GM20431 (cell line): ENCODE measurements around the gene WDR45B.
"Not testable (repeated sequence)": the region's sequence is repeated elsewhere in the genome, so short reads cannot be mapped to it uniquely, and the experiment has no call there.

Experiments used
- in situ Hi-C: fragments of 300-500 bp; cut with MseI, MboI; formaldehyde crosslinking; loops from one replicate; pipeline ENCODE4 v1.15.0; 2020; ENCODE audit warnings: low sequenced_read_pairs; ENCODE audit not compliant: unreplicated experiment

Gene WDR45B

GRCh38 chr17:82590881-82591539 is 57.2 kb downstream of the WDR45B start:
- in situ Hi-C loops, result no loop called here

- in situ Hi-C loops, result no loop called here
These were observed 58.0 kb downstream of the WDR45B start for GRCh38 chr17:82590216-82590615.

GRCh38 chr17:82589851-82590180 is 58.4 kb downstream of the WDR45B start:
- in situ Hi-C loops, result no loop called here

DNA sequence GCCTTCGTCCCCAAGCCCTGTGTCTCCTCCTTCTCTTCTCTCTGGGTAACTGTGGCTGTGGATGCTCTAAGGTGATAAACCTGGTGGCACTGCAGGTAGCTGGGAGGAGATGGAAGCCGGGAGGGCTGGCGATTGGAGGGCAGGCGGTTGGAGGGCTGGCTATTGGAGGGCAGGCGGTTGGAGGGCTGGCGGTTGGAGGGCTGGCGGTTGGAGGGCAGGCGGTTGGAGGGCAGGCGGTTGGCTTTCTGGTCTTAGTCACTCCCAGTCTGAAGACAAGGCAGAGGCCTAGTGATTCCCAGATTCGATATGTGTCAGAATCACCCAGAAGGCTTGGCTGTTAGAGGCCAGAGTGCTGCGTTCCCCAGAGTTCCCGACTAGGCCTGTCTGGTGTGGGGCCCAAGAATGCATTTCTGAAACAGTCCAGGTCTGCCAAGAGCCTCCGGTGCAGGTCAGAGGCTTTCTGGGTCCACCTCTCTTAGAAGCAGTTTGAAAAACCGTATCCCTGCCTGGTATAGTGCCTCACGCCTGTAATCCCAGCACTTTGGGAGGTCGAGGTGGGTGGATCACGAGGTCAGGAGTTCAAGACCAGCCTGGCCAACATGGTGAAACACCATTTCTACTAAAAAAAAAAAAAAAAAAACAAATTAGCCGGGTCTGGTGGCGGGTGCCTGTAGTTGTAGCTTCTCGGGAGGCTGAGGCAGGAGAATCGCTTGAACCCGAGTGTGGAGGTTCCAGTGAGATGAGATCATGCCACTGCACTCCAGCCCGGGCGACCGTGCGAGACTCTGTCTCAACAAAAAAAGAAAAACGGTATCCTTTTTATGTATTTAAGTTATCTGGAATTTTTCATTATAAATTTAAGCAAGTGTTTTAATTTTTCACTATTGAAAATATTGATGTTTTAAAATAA is 59.7 kb downstream of the WDR45B start:
- in situ Hi-C loops, result no loop called here

GRCh38 chr17:82587234-82588086 is 60.8 kb downstream of the WDR45B start:
- in situ Hi-C loops, result no loop called here

- in situ Hi-C loops, result no loop called here
These were observed 61.5 kb downstream of the WDR45B start for GRCh38 chr17:82586576-82587233.

DNA sequence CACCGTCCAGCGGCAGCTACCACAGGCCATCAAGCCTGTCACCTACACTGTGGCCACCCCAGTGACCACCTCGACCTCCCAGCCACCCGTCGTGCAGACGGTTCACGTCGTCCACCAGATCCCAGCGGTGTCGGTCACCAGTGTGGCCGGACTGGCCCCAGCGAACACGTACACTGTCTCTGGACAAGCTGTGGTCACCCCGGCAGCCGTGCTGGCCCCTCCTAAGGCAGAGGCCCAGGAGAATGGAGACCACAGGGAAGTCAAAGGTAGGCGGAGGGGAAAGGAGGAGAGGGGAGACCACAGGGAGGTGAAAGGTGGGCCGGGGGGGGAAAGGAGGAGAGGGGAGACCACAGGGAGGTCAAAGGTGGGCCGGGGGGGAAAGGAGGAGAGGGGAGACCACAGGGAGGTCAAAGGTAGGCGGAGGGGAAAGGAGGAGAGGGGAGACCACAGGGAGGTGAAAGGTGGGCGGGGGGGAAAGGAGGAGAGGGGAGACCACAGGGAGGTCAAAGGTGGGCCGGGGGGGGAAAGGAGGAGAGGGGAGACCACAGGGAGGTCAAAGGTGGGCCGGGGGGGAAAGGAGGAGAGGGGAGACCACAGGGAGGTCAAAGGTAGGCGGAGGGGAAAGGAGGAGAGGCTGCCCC is 62.2 kb downstream of the WDR45B start:
- in situ Hi-C loops, result not testable (repeated sequence)

GRCh38 chr17:82583720-82584234 is 64.5 kb downstream of the WDR45B start:
- in situ Hi-C loops, result no loop called here

- in situ Hi-C loops, result no loop called here
These were observed 65.5 kb downstream of the WDR45B start for GRCh38 chr17:82582709-82583108.

DNA sequence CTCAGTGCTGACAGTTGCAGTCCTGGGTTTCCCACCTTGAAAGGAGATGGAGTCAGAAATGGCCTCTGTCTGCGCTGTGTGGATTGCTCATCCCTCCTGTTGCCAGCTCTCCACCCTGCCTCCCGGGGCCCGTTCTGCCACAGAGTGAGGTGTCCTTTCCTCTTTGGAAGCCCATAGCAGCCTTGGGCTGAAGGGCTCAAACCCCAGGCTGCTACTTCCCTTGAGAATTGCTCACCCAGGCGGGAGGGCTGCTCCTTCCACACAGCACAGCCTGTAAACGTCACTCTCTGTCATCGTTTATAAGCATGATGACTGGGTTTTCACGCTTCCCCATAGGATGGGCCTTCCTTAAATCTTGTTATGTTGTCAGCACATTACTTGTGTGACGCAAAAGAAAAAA is 66.0 kb downstream of the WDR45B start:
- in situ Hi-C loops, result no loop called here

GRCh38 chr17:82579969-82580368 is 68.3 kb downstream of the WDR45B start:
- in situ Hi-C loops, result not testable (repeated sequence)

DNA sequence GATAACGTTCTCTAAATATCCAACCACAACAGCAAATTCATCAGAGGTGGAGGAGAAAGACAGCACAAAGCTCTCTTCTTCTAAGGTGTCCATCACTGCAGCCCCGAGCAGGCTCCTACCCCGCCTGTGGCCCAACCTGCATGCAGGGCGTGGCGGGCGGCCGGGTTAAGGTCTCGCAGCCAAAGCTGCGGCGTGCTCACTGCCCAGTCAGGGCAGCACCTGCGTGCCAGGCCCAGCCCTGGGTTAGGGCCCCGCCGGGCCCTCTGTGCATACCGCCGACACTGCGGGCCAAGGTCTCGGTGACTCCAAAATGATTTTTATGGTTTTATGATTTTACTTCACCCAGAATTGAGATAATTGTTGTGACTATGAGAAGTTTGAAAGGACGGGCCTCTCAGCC is 70.9 kb downstream of the WDR45B start:
- in situ Hi-C loops, result no loop called here

DNA sequence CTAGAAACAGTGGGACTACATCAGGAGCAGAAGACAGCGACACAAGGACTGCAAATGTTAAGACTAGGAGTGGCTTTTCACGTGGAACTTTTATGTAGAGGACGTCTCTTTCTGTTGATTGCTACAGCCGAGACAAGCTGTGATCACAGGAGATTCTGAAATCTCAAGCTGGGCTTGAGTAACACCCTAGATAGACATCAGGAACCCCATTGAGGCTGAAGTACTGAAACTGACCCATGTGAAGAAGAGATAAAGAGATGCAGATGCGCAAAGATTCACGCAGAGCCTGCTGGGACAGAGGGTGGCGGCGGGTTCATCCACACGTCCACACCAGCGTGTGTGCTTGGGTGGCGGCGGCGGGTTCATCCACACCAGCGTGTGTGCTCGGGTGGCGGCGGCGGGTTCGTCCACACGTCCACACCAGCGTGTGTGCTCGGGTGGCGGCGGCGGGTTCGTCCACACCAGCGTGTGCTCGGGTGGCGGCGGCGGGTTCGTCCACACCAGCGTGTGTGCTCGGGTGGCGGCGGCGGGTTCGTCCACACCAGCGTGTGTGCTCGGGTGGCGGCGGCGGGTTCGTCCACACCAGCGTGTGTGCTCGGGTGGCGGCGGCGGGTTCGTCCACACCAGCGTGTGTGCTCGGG is 72.5 kb downstream of the WDR45B start:
- in situ Hi-C loops, result not testable (repeated sequence)

GRCh38 chr17:82574041-82574440 is 74.2 kb downstream of the WDR45B start:
- in situ Hi-C loops, result no loop called here

DNA sequence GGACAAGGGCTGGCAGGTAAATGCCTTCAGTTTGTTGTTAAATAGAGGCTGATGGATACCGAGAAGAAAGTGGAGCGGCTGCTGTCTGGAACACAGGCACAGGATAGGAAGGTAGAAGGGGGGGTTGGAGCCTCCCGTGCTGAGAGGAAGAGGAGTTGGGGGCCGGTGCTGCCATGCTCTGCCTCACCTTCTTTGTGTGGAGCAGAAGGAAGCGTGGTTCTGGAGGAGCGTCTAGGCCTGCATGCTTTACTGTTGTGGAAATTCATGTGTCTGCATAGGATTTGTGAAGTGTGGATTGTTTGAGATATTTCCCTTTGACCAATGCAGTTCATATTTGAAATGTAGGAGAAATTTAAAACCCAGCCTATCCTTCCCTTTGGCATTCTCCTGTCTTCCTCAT is 76.4 kb downstream of the WDR45B start:
- in situ Hi-C loops, result no loop called here

DNA sequence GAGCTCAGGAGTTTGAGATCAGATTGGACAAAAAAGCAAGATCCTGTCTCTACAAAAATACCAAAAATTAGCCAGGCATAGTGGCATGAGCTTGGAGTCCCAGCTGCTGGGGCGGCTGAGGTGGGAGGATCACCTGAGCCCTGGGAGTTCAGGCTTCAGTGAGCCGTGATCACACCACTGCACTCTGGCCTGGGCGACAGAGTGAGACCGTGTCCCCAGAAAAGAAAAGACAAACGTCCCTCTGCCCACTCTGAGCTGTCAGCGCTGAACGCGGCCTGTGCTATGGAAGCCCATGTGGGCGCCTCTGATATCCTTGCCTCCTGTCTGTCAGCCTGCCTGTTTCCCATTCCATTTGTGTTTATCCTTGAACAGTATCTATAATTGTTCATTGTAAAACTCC is 78.0 kb downstream of the WDR45B start:
- in situ Hi-C loops, result no loop called here

- in situ Hi-C loops, result no loop called here
These were observed 78.6 kb downstream of the WDR45B start for GRCh38 chr17:82569621-82570020.

GRCh38 chr17:82568997-82569393 is 79.2 kb downstream of the WDR45B start:
- in situ Hi-C loops, result no loop called here

DNA sequence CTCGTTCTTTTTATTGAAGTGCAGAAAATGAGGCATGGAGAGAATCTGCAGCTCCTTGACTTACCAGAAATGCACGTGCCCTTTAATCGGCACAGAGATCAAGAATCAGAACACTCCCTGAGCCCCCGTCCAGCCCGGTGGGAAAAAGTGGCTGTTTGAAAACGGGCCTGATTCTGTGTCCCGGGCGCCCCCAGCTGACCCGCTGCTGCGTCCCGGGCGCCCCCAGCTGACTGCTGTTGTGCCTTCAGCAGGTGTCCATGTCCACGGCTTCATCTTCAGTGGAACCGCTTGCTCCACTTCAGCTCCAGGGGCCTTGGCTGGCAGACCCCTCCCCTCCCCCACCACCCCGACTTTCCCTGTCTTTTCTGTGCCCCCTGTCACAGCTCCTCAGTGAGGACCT is 81.0 kb downstream of the WDR45B start:
- in situ Hi-C loops, result no loop called here
